ENCODE results near the gene AIRE. TPM values are rescaled to one million over a fixed set of nuclear protein-coding genes. Genes with fewer than 3 reads are reported as not detected.

AIRE gene
- total and polyA plus RNA-seq, 2 of the 13 experiments (the other 11 are each of a cell fraction or from before 2014, with no cell fraction given) = not detected

DNA sequence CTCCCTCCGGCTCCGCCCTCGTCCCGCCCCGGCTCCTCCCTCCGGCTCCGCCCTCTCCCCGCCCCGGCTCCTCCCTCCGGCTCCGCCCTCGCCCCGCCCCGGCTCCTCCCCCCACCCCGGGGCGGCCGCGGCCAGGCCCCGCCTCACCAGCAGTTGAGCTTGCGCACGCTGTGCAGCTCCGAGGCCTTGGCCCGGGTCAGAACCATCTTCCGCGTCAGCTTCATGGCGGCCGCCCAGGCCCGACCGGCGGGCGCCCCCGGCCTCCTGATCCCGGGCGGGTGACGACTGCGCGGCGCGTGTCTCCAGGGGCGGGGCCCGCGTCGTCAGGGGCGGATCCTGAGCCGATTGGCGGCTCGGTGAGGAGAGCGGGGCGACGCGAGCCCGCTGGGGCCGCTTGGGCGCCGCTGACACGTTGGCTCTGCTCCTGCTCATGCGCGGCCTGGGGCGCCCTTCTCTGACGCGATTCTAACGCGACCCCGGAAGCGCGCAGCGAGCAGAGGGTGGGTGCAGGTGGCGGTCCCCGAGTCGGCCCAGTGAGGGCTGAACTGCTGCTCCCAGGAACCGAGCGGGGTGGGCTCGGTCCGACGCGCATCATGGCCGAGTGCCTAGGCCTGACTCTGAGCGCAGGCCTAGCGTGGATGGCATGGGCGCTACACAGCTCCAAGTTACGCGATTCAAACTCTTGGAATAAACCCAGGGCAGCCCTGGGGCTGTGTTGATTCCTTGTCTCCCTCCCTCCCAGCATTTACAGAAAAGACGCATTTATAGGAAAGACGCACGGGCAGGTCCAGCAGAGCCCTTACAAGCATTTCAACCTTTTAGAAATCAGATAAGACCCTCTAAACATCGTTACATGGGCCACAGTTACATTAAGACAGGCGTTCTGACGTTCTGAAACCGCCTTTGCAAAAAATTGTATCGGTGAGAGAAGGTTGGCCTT is 53.6 kb downstream of the AIRE start, which contains the start of gene CFAP410 (continued):
- TF ChIP-seq, protein P1, sequence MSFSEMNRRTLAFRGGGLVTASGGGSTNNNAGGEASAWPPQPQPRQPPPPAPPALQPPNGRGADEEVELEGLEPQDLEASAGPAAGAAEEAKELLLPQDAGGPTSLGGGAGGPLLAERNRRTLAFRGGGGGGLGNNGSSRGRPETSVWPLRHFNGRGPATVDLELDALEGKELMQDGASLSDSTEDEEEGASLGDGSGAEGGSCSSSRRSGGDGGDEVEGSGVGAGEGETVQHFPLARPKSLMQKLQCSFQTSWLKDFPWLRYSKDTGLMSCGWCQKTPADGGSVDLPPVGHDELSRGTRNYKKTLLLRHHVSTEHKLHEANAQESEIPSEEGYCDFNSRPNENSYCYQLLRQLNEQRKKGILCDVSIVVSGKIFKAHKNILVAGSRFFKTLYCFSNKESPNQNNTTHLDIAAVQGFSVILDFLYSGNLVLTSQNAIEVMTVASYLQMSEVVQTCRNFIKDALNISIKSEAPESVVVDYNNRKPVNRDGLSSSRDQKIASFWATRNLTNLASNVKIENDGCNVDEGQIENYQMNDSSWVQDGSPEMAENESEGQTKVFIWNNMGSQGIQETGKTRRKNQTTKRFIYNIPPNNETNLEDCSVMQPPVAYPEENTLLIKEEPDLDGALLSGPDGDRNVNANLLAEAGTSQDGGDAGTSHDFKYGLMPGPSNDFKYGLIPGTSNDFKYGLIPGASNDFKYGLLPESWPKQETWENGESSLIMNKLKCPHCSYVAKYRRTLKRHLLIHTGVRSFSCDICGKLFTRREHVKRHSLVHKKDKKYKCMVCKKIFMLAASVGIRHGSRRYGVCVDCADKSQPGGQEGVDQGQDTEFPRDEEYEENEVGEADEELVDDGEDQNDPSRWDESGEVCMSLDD (CRISPR knock-in tag; IDR thresholded peaks at IDR 0.05; ENCODE audit: borderline replicate concordance) = peak; percentile 16; the same call in 1 of the 2 replicates
- TF ChIP-seq ZNF34 (CRISPR knock-in tag; IDR thresholded peaks at IDR 0.05; ENCODE audit: borderline replicate concordance) (0 out of 2 replicates have a peak, but pooled peaks have one; percentile 66), CBX2 (IDR thresholded peaks at IDR 0.05; ENCODE audit: low read depth, low read length) (no peak), CBX2 (CRISPR knock-in tag; IDR thresholded peaks at IDR 0.05; ENCODE audit: low read depth) (0 out of 2 replicates have a peak, but pooled peaks have one; percentile 23), GABPA (IDR thresholded peaks at IDR 0.05; ENCODE audit: low read depth, low read length) (no peak), GABPA (CRISPR knock-in tag; IDR thresholded peaks at IDR 0.05; ENCODE audit: low read depth) (peak; percentile 78), TEAD2 (CRISPR knock-in tag; IDR thresholded peaks at IDR 0.05) (no peak), ASH2L (IDR thresholded peaks at IDR 0.05; ENCODE audit: insufficient read length, low read depth, low read length) (peak; percentile 62), XBP1 (CRISPR knock-in tag; IDR thresholded peaks at IDR 0.05) (0 out of 2 replicates have a peak, but pooled peaks have one; percentile 76), ZNF772 (CRISPR knock-in tag; IDR thresholded peaks at IDR 0.05) (peak; percentile 51; the same call in 1 of the 2 replicates), SRSF4 (IDR thresholded peaks at IDR 0.05; ENCODE audit: low read depth, low read length, poor library complexity, severe bottlenecking) (peak; percentile 35), MXD4 (CRISPR knock-in tag; IDR thresholded peaks at IDR 0.05) (peak; percentile 90; the same call in 1 of the 2 replicates), KDM1A (CRISPR knock-in tag; IDR thresholded peaks at IDR 0.05) (no peak), ZNF432 (CRISPR knock-in tag; IDR thresholded peaks at IDR 0.05; ENCODE audit: borderline replicate concordance) (no peak), PAX8 (CRISPR knock-in tag; IDR thresholded peaks at IDR 0.05; ENCODE audit: borderline replicate concordance) (0 out of 2 replicates have a peak, but pooled peaks have one; percentile 63), ZC3H4 (CRISPR knock-in tag; IDR thresholded peaks at IDR 0.05; ENCODE audit: borderline replicate concordance) (peak; percentile 32; the same call in 1 of the 2 replicates), JUN (CRISPR knock-in tag; IDR thresholded peaks at IDR 0.05) (0 out of 2 replicates have a peak, but pooled peaks have one; percentile 46), BRCA1 (CRISPR knock-in tag; IDR thresholded peaks at IDR 0.05) (no peak), TARDBP (CRISPR knock-in tag; IDR thresholded peaks at IDR 0.05) (peak; percentile 92), ZSCAN21 (CRISPR knock-in tag; IDR thresholded peaks at IDR 0.05; ENCODE audit: borderline replicate concordance) (peak; percentile 84; the same call in 1 of the 2 replicates)
- TF ChIP-seq, protein P2, sequence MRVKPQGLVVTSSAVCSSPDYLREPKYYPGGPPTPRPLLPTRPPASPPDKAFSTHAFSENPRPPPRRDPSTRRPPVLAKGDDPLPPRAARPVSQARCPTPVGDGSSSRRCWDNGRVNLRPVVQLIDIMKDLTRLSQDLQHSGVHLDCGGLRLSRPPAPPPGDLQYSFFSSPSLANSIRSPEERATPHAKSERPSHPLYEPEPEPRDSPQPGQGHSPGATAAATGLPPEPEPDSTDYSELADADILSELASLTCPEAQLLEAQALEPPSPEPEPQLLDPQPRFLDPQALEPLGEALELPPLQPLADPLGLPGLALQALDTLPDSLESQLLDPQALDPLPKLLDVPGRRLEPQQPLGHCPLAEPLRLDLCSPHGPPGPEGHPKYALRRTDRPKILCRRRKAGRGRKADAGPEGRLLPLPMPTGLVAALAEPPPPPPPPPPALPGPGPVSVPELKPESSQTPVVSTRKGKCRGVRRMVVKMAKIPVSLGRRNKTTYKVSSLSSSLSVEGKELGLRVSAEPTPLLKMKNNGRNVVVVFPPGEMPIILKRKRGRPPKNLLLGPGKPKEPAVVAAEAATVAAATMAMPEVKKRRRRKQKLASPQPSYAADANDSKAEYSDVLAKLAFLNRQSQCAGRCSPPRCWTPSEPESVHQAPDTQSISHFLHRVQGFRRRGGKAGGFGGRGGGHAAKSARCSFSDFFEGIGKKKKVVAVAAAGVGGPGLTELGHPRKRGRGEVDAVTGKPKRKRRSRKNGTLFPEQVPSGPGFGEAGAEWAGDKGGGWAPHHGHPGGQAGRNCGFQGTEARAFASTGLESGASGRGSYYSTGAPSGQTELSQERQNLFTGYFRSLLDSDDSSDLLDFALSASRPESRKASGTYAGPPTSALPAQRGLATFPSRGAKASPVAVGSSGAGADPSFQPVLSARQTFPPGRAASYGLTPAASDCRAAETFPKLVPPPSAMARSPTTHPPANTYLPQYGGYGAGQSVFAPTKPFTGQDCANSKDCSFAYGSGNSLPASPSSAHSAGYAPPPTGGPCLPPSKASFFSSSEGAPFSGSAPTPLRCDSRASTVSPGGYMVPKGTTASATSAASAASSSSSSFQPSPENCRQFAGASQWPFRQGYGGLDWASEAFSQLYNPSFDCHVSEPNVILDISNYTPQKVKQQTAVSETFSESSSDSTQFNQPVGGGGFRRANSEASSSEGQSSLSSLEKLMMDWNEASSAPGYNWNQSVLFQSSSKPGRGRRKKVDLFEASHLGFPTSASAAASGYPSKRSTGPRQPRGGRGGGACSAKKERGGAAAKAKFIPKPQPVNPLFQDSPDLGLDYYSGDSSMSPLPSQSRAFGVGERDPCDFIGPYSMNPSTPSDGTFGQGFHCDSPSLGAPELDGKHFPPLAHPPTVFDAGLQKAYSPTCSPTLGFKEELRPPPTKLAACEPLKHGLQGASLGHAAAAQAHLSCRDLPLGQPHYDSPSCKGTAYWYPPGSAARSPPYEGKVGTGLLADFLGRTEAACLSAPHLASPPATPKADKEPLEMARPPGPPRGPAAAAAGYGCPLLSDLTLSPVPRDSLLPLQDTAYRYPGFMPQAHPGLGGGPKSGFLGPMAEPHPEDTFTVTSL (CRISPR knock-in tag; IDR thresholded peaks at IDR 0.05; ENCODE audit: borderline replicate concordance) = no peak

Data from HepG2 (cell line).